Naive thymus-derived CD8-positive, alpha-beta T cell (primary cell): ENCODE data around the gene ZNF768. TPM values are rescaled to one million over a fixed set of nuclear protein-coding genes. Genes with fewer than 3 reads are reported as not detected.
"Not testable (repeated sequence)": the region's sequence is repeated elsewhere in the genome, so short reads cannot be mapped to it uniquely, and the experiment has no call there.

Source experiments
- ATAC-seq, 2 donors: fragments of 150-1000 bp; cut with Tn5 transposase in 1 of 2; sonication (Bioruptor Pico), chemical (Tn5 transposase) in 1 of 2; 1 replicate in 1 of 2; 2 replicates in 1 of 2; pipeline ENCODE4 v1.10.0; 2021; ENCODE audit warnings: mild to moderate bottlenecking in 2 of 2, moderate library complexity in 2 of 2
- POLR2A ChIA-PET: fragments of 350-600 bp; sonication (Branson Sonifier 250); formaldehyde crosslinking; loops from one replicate; lab custom pipeline; 2021; ENCODE audit warnings: antibody characterized with exemption; lab: Charles Lee
- DNase-seq, 10 donors: peaks; one replicate each; pipeline versions ENCODE4 v3.0.0 to v3.0.0-alpha.2; 2020 to 2022
- H3K27ac Mint-ChIP-seq, 10 donors: one replicate each; pipeline ENCODE4 v1.8.0; 2020 to 2022; ENCODE audit warnings: mild to moderate bottlenecking in 10 of 10, mixed read lengths in 10 of 10, moderate library complexity in 4 of 10, inconsistent platforms in 1 of 10
- H3K27me3 Mint-ChIP-seq, 5 donors: one replicate each; pipeline ENCODE4 v1.8.0; 2021 to 2022; ENCODE audit warnings: mixed read lengths in 5 of 5
- H3K36me3 Mint-ChIP-seq, 3 donors: one replicate each; pipeline ENCODE4 v1.8.0; 2020 to 2022; ENCODE audit warnings: mixed read lengths in 3 of 3, mild to moderate bottlenecking in 2 of 3, inconsistent platforms in 1 of 3
- H3K4me1 Mint-ChIP-seq, 4 donors: one replicate each; pipeline ENCODE4 v1.8.0; 2021 to 2022; ENCODE audit warnings: mixed read lengths in 4 of 4
- H3K4me3 Mint-ChIP-seq, 10 donors: one replicate each; pipeline ENCODE4 v1.8.0; 2020 to 2022; ENCODE audit warnings: mild to moderate bottlenecking in 10 of 10, mixed read lengths in 10 of 10, moderate library complexity in 6 of 10, inconsistent platforms in 1 of 10
- H3K9me3 Mint-ChIP-seq, 9 donors: one replicate each; pipeline ENCODE4 v1.8.0; 2020 to 2022; ENCODE audit warnings: mixed read lengths in 9 of 9, mild to moderate bottlenecking in 3 of 9, inconsistent platforms in 1 of 9, moderate library complexity in 1 of 9
- polyA plus RNA-seq, 3 donors: library from polyadenylated mRNA; unstranded; fragments of 300-500 nt; fragmentation: Illumina TruSeq; gene quantifications; one replicate each; pipeline ENCODE4 v1.2.3, GENCODE V29; 2021
- total RNA-seq, 8 experiments: library from RNA in 2 of 8; stranded (reverse) in 2 of 8; gene quantifications; one replicate each; pipeline ENCODE4 v1.2.3 and lab custom pipeline; 2021 to 2026

ZNF768 gene
- total and polyA plus RNA-seq, 5 experiments from 2014 or later, result 1.1 to 8.5 (median 2.1) TPM

- no peak for DNase-seq
- no peak for ATAC-seq
- Mint-ChIP-seq H3K27ac (peak overlapping the region in 1 of 10 donors; percentile 15), H3K9me3 (no peaks in the 10 kb centered on the region), H3K27me3 (no peaks in the 10 kb centered on the region), H3K4me3 (no peak overlapping the region), H3K4me1 (peaks cover 8 to 32% (median 26%) of the 10 kb centered on the region in 4 donors), H3K36me3 (peaks cover 0 to 5% (median 3%) of the 10 kb centered on the region in 3 donors)
- POLR2A ChIA-PET, result interaction anchor here (0.6 kb wide), 2 partner anchors 18 to 100 kb away, joined by 3 to 5 read pairs; no protein-coding TSS in a partner anchor
These were observed 12.9 kb upstream of the ZNF768 start for GRCh38 chr16:30539000-30539964.

GRCh38 chr16:30536391-30537024 lies 10.1 kb upstream of the ZNF768 start:
- not testable (repeated sequence) for DNase-seq, H3K9me3 Mint-ChIP-seq, H3K27me3 Mint-ChIP-seq, ATAC-seq, H3K36me3 Mint-ChIP-seq
- POLR2A ChIA-PET, result interaction anchor here (0.6 to 4.7 kb wide), 16 partner anchors 13 to 160 kb away, joined by 3 to 105 read pairs (median 6); partner anchors contain the start of genes DCTPP1, FBRS, SEPHS2 and SEPTIN1
- peak overlapping the region; percentile 87 to 100 (median 98) for H3K27ac Mint-ChIP-seq
- peak overlapping the region; percentile 90 to 99 (median 95) for H3K4me3 Mint-ChIP-seq
- peaks cover 12 to 42% (median 33%) of the 10 kb centered on the region in 4 donors for H3K4me1 Mint-ChIP-seq

- Mint-ChIP-seq H3K4me3 (peak overlapping the region; percentile 90 to 99 (median 95)), H3K9me3 (no peaks in the 10 kb centered on the region), H3K27me3 (no peaks in the 10 kb centered on the region), H3K4me1 (peaks cover 12 to 44% (median 33%) of the 10 kb centered on the region in 4 donors), H3K36me3 (peaks cover 0 to 14% (median 3%) of the 10 kb centered on the region in 3 donors), H3K27ac (peak overlapping the region; percentile 87 to 100 (median 98))
- peak; percentile 59 to 60 for ATAC-seq
- peak; percentile 40 to 77 (median 48) for DNase-seq
- POLR2A ChIA-PET, result interaction anchor here (0.5 to 4.7 kb wide), 30 partner anchors 9 to 436 kb away, joined by 3 to 105 read pairs (median 6); partner anchors contain the start of genes DCTPP1, FBRS, ITGAL and PHKG2
These were observed 9.4 kb upstream of the ZNF768 start for GRCh38 chr16:30535777-30536190.

- Mint-ChIP-seq H3K27ac (peak overlapping the region; percentile 87 to 100 (median 98)), H3K9me3 (no peaks in the 10 kb centered on the region), H3K36me3 (peaks cover 0 to 14% (median 3%) of the 10 kb centered on the region in 3 donors), H3K4me3 (peak overlapping the region; percentile 90 to 99 (median 95)), H3K4me1 (peaks cover 12 to 45% (median 34%) of the 10 kb centered on the region in 4 donors), H3K27me3 (no peaks in the 10 kb centered on the region)
- DNase-seq, result peak in 3 of 10 donors; percentile 18 to 47 (median 35)
- POLR2A ChIA-PET, result interaction anchor here (0.5 to 4.7 kb wide), 36 partner anchors 8 to 436 kb away, joined by 3 to 105 read pairs (median 5); partner anchors contain the start of genes DCTPP1, FBRS, ITGAL and PHKG2
- peak; percentile 34 to 43 for ATAC-seq
These were observed 8.9 kb upstream of the ZNF768 start for GRCh38 chr16:30535106-30535776.

- DNase-seq (peak; percentile 87 to 95 (median 90)), ATAC-seq (peak; percentile 82 to 83)
- Mint-ChIP-seq H3K9me3 (no peaks in the 10 kb centered on the region), H3K4me1 (peaks cover 12 to 49% (median 36%) of the 10 kb centered on the region in 4 donors), H3K27me3 (no peaks in the 10 kb centered on the region), H3K27ac (peak within 1 kb of the TSS; percentile 87 to 100 (median 98)), H3K4me3 (peak within 1 kb of the TSS; percentile 90 to 99 (median 95)), H3K36me3 (peaks cover 0 to 14% (median 3%) of the 10 kb centered on the region in 3 donors)
- POLR2A ChIA-PET, result interaction anchor here (0.6 to 4.7 kb wide), 33 partner anchors 7 to 730 kb away, joined by 3 to 105 read pairs (median 5); partner anchors contain the start of genes DCTPP1, FBRS, ITGAL and PHKG2
These were observed 8.2 kb upstream of the ZNF768 start, which contains the start of gene ZNF747 for GRCh38 chr16:30534368-30535105. Gene ZNF747 (minus strand): TSS chr16:30534858. CDS start chr16:30534679, 179 bp downstream.

- no peaks in the 10 kb centered on the region for H3K9me3 Mint-ChIP-seq
- POLR2A ChIA-PET, result interaction anchor here (0.7 to 4.7 kb wide), 22 partner anchors 9 to 729 kb away, joined by 3 to 105 read pairs (median 10); partner anchors contain the start of genes DCTPP1, FBRS, PRR14 and SEPHS2
- peak overlapping the region; percentile 84 to 99 (median 90) for H3K27ac Mint-ChIP-seq
- ATAC-seq (peak; percentile 1 to 2), DNase-seq (peak in 1 of 10 donors; percentile 18)
- peaks cover 0 to 14% (median 3%) of the 10 kb centered on the region in 3 donors for H3K36me3 Mint-ChIP-seq
- H3K4me3 Mint-ChIP-seq, result peak overlapping the region; percentile 83 to 98 (median 92)
- no peaks in the 10 kb centered on the region for H3K27me3 Mint-ChIP-seq
- H3K4me1 Mint-ChIP-seq, result peaks cover 12 to 49% (median 38%) of the 10 kb centered on the region in 4 donors
These were observed 7.5 kb upstream of the ZNF768 start for GRCh38 chr16:30533748-30534367.

GRCh38 chr16:30533146-30533522 lies 6.8 kb upstream of the ZNF768 start:
- ATAC-seq (no peak), DNase-seq (no peak)
- peak overlapping the region in 9 of 10 donors; percentile 73 to 90 (median 84) for H3K27ac Mint-ChIP-seq
- no peaks in the 10 kb centered on the region for H3K9me3 Mint-ChIP-seq
- H3K27me3 Mint-ChIP-seq, result no peaks in the 10 kb centered on the region
- H3K4me1 Mint-ChIP-seq, result peaks cover 12 to 54% (median 41%) of the 10 kb centered on the region in 4 donors
- POLR2A ChIA-PET, result interaction anchor here (0.7 to 4.7 kb wide), 6 partner anchors 19 to 126 kb away, joined by 6 to 105 read pairs (median 18); partner anchors contain the start of genes FBRS, ZNF688, ZNF689 and ZNF764
- H3K36me3 Mint-ChIP-seq, result peaks cover 0 to 14% (median 3%) of the 10 kb centered on the region in 3 donors
- peak overlapping the region; percentile 58 to 94 (median 73) for H3K4me3 Mint-ChIP-seq

GRCh38 chr16:30532285-30533145 lies 6.1 kb upstream of the ZNF768 start:
- DNase-seq, result no peak
- peaks cover 0 to 14% (median 3%) of the 10 kb centered on the region in 3 donors for H3K36me3 Mint-ChIP-seq
- H3K27ac Mint-ChIP-seq, result peak overlapping the region in 7 of 10 donors; percentile 74 to 88 (median 84)
- H3K27me3 Mint-ChIP-seq, result no peaks in the 10 kb centered on the region
- no peak for ATAC-seq
- H3K4me3 Mint-ChIP-seq, result peak overlapping the region in 8 of 10 donors; percentile 58 to 94 (median 75)
- POLR2A ChIA-PET, result interaction anchor here (0.7 to 4.7 kb wide), 4 partner anchors 25 to 77 kb away, joined by 4 to 105 read pairs (median 32); partner anchors contain the start of genes ZNF688 and ZNF764
- H3K4me1 Mint-ChIP-seq, result peaks cover 16 to 55% (median 44%) of the 10 kb centered on the region in 4 donors
- H3K9me3 Mint-ChIP-seq, result no peaks in the 10 kb centered on the region

- Mint-ChIP-seq H3K4me3 (peak overlapping the region in 1 of 10 donors; percentile 14), H3K27me3 (no peaks in the 10 kb centered on the region), H3K4me1 (peaks cover 13 to 45% (median 33%) of the 10 kb centered on the region in 4 donors), H3K27ac (peak overlapping the region in 8 of 10 donors; percentile 47 to 87 (median 61)), H3K36me3 (peaks cover 0 to 9% (median 0%) of the 10 kb centered on the region in 3 donors), H3K9me3 (no peaks in the 10 kb centered on the region)
- no peak for ATAC-seq
- DNase-seq, result no peak
- POLR2A ChIA-PET, result interaction anchor here (0.6 to 2.7 kb wide), 7 partner anchors 21 to 129 kb away, joined by 3 to 14 read pairs (median 4); partner anchors contain the start of genes DCTPP1, FBRS and ZNF688
These were observed 4.0 kb upstream of the ZNF768 start for GRCh38 chr16:30530163-30531037.
